Astrocyte (in vitro differentiated cells and primary cell): ENCODE data around the gene NFAM1. TPM values are rescaled to one million over a fixed set of nuclear protein-coding genes. Genes with fewer than 3 reads are reported as not detected.

Source experiments
- DNase-seq: peaks from one replicate; pipeline ENCODE4 v3.0.0-alpha.2; 2010; ENCODE audit warnings: low read depth
- FAIRE-seq: peaks from 2 replicates; lab custom pipeline; 2011; peaks lifted over from hg19 to GRCh38; lab: Jason Lieb, UNC
- H2AFZ ChIP-seq: 2 replicates; pipeline ENCODE4 v1.6.0; 2012; ENCODE audit warnings: low read depth, low read length, inconsistent platforms
- H3K27ac ChIP-seq: 2 replicates; pipeline ENCODE4 v1.5.1; 2011; ENCODE audit warnings: low read depth, low read length, inconsistent platforms
- H3K27me3 ChIP-seq: 2 replicates; pipeline ENCODE4 v1.6.0; 2011; ENCODE audit warnings: low read length, inconsistent platforms; ENCODE audit not compliant: insufficient read depth
- H3K36me3 ChIP-seq: 2 replicates; pipeline ENCODE4 v1.5.1; 2011; ENCODE audit warnings: low read length, inconsistent platforms; ENCODE audit not compliant: insufficient read depth
- H3K4me1 ChIP-seq: 2 replicates; pipeline ENCODE4 v1.5.1; 2011; ENCODE audit warnings: low read length, inconsistent platforms; ENCODE audit not compliant: insufficient read depth
- H3K4me2 ChIP-seq: 2 replicates; pipeline ENCODE4 v1.6.0; 2012; ENCODE audit warnings: low read length, inconsistent platforms
- H3K4me3 ChIP-seq: 2 replicates; pipeline ENCODE4 v1.5.1; 2011; ENCODE audit warnings: low read depth, mild to moderate bottlenecking, low read length, inconsistent platforms; ENCODE audit not compliant: insufficient read depth
- H3K79me2 ChIP-seq: 2 replicates; pipeline ENCODE4 v1.6.0; 2012; ENCODE audit warnings: mild to moderate bottlenecking, low read length, inconsistent platforms; ENCODE audit not compliant: insufficient read depth
- H3K9ac ChIP-seq: 2 replicates; pipeline ENCODE4 v1.6.0; 2012; ENCODE audit warnings: mild to moderate bottlenecking, low read length, inconsistent platforms
- H3K9me3 ChIP-seq: 2 replicates; pipeline ENCODE4 v1.5.1; 2012; ENCODE audit warnings: low read depth, mild to moderate bottlenecking, low read length, inconsistent platforms; ENCODE audit not compliant: insufficient read depth
- H4K20me1 ChIP-seq: 2 replicates; pipeline ENCODE4 v1.6.0; 2012; ENCODE audit warnings: low read length, inconsistent platforms; ENCODE audit not compliant: insufficient read depth
- H3K27ac Mint-ChIP-seq: one replicate; pipeline ENCODE4 v1.8.0; 2021; ENCODE audit warnings: mild to moderate bottlenecking, mixed read lengths; ENCODE audit not compliant: unreplicated experiment
- H3K27me3 Mint-ChIP-seq: one replicate; pipeline ENCODE4 v1.8.0; 2021; ENCODE audit warnings: low read depth, mixed read lengths; ENCODE audit not compliant: unreplicated experiment
- H3K36me3 Mint-ChIP-seq: one replicate; pipeline ENCODE4 v1.8.0; 2021; ENCODE audit warnings: low read depth, mixed read lengths; ENCODE audit not compliant: unreplicated experiment
- H3K4me1 Mint-ChIP-seq: one replicate; pipeline ENCODE4 v1.8.0; 2021; ENCODE audit warnings: low read depth, mixed read lengths; ENCODE audit not compliant: unreplicated experiment
- H3K4me3 Mint-ChIP-seq: one replicate; pipeline ENCODE4 v1.8.0; 2021; ENCODE audit warnings: mild to moderate bottlenecking, moderate library complexity, mixed read lengths; ENCODE audit not compliant: unreplicated experiment
- H3K9me3 Mint-ChIP-seq: one replicate; pipeline ENCODE4 v1.8.0; 2021; ENCODE audit warnings: mild to moderate bottlenecking, mixed read lengths; ENCODE audit not compliant: unreplicated experiment
- EZH2 ChIP-seq: IDR thresholded peaks from 2 replicates; pipeline ENCODE4 v1.6.1; 2012; ENCODE audit warnings: mild to moderate bottlenecking, low read length, inconsistent platforms; ENCODE audit not compliant: insufficient read depth
- total RNA-seq: library from RNA; stranded (reverse); gene quantifications from 2 replicates; pipeline ENCODE4 v1.2.1, GENCODE V29; 2021
- TF ChIP-seq, protein P1 (sequence below): IDR thresholded peaks from 2 replicates; pipeline ENCODE4 v1.5.1; 2011; ENCODE audit warnings: low read depth, mild to moderate bottlenecking, inconsistent platforms, low read length, moderate library complexity; ENCODE audit not compliant: insufficient read depth

NFAM1 gene
- total RNA-seq, 1 donor from 2014 or later: 0.07 TPM

DNA sequence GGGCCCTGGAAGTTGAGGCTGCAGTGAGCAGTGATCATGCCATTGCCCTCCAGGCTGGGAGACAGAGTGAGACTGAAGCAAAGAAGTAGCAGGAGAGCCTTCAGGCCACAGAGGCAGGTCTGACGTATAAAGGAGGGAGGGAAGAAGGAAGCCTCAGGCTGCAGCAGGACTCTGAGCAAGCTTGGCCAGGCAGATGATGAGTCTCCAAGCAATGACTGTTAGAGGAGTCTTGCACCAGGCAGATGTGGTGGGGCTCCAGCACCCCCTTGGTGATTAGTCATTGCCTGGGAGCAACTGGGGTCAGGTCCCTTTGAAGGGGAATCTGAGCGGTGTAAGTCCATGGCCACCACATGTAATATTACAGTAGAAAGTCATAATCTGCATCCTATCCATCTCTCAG, 36.6 kb upstream of the NFAM1 start:
- no peaks in the 10 kb centered on the region for H4K20me1 ChIP-seq
- TF ChIP-seq EZH2: no peak
- TF ChIP-seq, protein P1, sequence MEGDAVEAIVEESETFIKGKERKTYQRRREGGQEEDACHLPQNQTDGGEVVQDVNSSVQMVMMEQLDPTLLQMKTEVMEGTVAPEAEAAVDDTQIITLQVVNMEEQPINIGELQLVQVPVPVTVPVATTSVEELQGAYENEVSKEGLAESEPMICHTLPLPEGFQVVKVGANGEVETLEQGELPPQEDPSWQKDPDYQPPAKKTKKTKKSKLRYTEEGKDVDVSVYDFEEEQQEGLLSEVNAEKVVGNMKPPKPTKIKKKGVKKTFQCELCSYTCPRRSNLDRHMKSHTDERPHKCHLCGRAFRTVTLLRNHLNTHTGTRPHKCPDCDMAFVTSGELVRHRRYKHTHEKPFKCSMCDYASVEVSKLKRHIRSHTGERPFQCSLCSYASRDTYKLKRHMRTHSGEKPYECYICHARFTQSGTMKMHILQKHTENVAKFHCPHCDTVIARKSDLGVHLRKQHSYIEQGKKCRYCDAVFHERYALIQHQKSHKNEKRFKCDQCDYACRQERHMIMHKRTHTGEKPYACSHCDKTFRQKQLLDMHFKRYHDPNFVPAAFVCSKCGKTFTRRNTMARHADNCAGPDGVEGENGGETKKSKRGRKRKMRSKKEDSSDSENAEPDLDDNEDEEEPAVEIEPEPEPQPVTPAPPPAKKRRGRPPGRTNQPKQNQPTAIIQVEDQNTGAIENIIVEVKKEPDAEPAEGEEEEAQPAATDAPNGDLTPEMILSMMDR: no peak
- H3K27ac Mint-ChIP-seq: no peak overlapping the region
- FAIRE-seq (no peak), DNase-seq (no peak)
- no peaks in the 10 kb centered on the region for H3K9me3 Mint-ChIP-seq
- H3K4me3 ChIP-seq: no peak overlapping the region
- H3K9me3 ChIP-seq: no peaks in the 10 kb centered on the region
- H3K36me3 Mint-ChIP-seq: no peaks in the 10 kb centered on the region
- no peaks in the 10 kb centered on the region for H3K36me3 ChIP-seq
- no peak overlapping the region for H3K4me2 ChIP-seq
- H3K27me3 ChIP-seq: peaks cover 17% of the 10 kb centered on the region
- peaks cover 25% of the 10 kb centered on the region for H3K27me3 Mint-ChIP-seq
- no peak overlapping the region for H2AFZ ChIP-seq
- no peak overlapping the region for H3K9ac ChIP-seq
- H3K4me3 Mint-ChIP-seq: no peak overlapping the region
- H3K4me1 Mint-ChIP-seq: no peaks in the 10 kb centered on the region
- no peaks in the 10 kb centered on the region for H3K79me2 ChIP-seq
- no peaks in the 10 kb centered on the region for H3K4me1 ChIP-seq
- no peak overlapping the region for H3K27ac ChIP-seq

DNA sequence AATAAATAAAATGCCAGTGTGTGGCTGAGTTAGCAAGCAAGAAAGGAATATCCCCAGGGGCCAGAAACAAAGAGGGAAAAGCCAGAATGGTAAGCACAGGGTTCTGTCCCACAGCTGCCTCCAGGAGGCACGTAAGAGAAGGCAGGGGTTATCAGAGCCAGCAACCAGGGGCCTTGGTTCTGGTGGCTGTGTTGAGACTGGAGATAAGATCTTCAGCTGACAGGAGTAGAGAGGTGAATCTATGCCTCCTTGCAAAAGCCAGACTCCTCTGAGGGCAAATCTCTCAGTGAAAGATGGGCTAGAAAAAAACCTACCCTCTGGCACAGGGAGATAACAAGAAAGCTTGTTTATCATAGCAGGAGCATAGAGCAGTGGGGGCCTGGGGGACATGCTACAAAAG, 29.8 kb upstream of the NFAM1 start:
- FAIRE-seq (no peak), DNase-seq (no peak)
- TF ChIP-seq, protein P1: no peak
- TF ChIP-seq EZH2: no peak
- Mint-ChIP-seq H3K4me1 (no peaks in the 10 kb centered on the region), H3K27ac (no peak overlapping the region), H3K4me3 (no peak overlapping the region), H3K36me3 (no peaks in the 10 kb centered on the region), H3K27me3 (peaks cover 21% of the 10 kb centered on the region), H3K9me3 (peaks cover 3% of the 10 kb centered on the region)
- Histone ChIP-seq H3K36me3 (no peaks in the 10 kb centered on the region), H3K27ac (no peak overlapping the region), H3K4me2 (no peak overlapping the region), H3K9ac (no peak overlapping the region), H3K79me2 (no peaks in the 10 kb centered on the region), H3K4me1 (no peaks in the 10 kb centered on the region), H3K4me3 (no peak overlapping the region), H3K27me3 (peaks cover 48% of the 10 kb centered on the region), H4K20me1 (no peaks in the 10 kb centered on the region), H2AFZ (no peak overlapping the region), H3K9me3 (no peaks in the 10 kb centered on the region)

DNA sequence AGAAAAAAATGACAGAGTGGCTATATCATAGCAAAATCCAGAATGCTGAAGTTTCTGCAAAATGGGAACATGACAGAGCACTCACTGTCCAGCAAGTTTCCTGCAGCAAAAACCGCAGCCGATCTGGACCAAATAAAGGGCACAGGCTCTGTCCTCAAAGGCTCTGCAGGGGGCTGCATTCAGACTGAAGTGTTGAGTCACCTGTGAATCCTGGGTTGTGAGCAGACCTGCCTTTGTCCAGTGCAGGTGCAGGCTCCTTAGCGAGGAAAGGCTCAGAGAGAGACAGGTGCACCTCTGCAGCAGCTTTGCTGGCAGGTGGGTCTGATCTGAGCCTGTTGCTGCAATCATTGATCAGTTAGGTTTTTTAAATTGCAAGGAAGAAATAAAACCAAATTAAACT, 29.3 kb upstream of the NFAM1 start:
- DNase-seq (no peak), FAIRE-seq (no peak)
- Histone ChIP-seq H4K20me1 (no peaks in the 10 kb centered on the region), H3K4me1 (no peaks in the 10 kb centered on the region), H3K36me3 (no peaks in the 10 kb centered on the region), H3K9me3 (no peaks in the 10 kb centered on the region), H3K27ac (no peak overlapping the region), H3K9ac (no peak overlapping the region), H3K4me2 (no peak overlapping the region), H3K4me3 (no peak overlapping the region), H3K27me3 (peaks cover 48% of the 10 kb centered on the region), H2AFZ (no peak overlapping the region), H3K79me2 (no peaks in the 10 kb centered on the region)
- peaks cover 23% of the 10 kb centered on the region for H3K27me3 Mint-ChIP-seq
- no peaks in the 10 kb centered on the region for H3K4me1 Mint-ChIP-seq
- H3K9me3 Mint-ChIP-seq: peaks cover 3% of the 10 kb centered on the region
- H3K4me3 Mint-ChIP-seq: no peak overlapping the region
- no peaks in the 10 kb centered on the region for H3K36me3 Mint-ChIP-seq
- no peak overlapping the region for H3K27ac Mint-ChIP-seq
- TF ChIP-seq EZH2: no peak
- TF ChIP-seq, protein P1: no peak
